HG02938 (cell line): ENCODE measurements around the gene SORCS3.

ENCODE experiments used
- ATAC-seq: cut with Tn5 transposase; IDR thresholded peaks from one replicate; pipeline ENCODE4 v1.9.1; 2021; ENCODE audit warnings: mild to moderate bottlenecking, moderate library complexity; ENCODE audit not compliant: unreplicated experiment

Gene SORCS3

DNA sequence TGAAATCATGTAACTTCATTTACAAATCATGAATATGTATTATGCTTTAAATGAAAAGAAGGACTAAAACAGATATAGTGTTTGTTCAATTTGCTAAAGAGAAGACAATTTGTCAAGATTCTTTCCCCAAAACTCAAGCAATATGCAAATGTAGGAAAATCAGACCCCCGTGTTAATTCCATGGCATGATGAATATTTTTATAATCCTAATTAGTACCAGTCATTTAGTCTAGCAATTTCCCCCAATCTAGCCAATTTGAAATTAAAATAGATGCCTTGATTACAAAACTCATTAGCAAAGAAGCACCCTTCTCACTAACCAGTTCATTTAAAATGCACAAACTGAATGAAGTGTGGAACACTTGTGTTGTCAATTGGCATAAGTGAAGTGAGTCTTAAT, 347.6 kb downstream of the SORCS3 start:
- ATAC-seq, result no peak

GRCh38 chr10:104989880-104990279, 348.8 kb downstream of the SORCS3 start:
- no peak for ATAC-seq

GRCh38 chr10:104993085-104993484, 352.0 kb downstream of the SORCS3 start:
- ATAC-seq, result no peak

DNA sequence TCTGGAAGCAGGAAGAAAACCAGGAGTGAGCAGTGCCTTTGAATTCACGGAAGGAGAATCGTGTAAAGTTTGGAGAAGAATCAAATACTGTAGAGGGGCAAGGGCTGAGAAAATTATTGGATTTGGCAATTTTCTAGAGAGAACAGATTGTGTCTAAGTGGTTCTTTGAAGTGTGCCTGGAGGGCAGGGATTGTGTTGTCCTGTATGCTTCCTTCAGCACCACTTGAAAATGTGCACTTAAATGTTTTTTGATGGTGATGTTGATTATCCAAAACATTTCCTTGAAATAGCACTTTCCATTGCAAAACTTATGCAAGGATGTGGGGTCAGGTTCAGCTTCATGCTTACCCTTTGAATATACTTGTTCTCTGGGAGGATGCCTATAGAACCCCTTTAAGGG, 360.2 kb downstream of the SORCS3 start:
- no peak for ATAC-seq

DNA sequence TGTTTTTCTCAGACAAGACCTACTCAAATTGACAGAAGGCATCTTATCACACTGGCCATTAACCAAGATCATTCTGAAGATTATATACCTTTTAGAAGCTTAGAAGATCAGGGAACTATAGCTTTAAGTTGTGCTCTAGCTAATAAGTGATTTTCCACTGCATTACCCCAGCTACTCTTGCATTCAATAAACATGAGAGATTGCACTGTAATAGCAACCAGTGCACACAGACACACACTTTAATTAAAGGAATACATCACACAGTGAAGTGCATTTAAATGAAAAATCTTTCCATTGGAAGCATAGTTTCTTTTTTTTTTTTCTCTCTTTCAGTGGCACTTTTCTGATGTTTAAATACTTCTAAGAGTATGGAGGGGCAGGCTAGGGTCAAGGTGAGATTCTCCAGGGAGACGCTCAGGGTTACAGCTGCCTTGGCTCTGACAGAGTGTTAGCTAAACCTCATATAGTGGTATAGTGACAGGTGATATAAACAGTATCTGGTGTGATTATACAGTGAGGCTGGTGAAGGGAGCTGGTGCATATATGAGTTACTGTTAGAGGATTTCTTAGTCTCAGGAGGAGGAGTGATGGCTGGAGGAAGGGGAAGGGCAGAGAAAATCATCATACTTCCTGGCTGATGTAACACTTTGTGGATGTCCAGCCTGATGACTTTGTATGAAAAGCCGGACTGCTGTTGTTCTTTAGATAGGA, 369.5 kb downstream of the SORCS3 start:
- no peak for ATAC-seq

GRCh38 chr10:105017116-105017515, 376.0 kb downstream of the SORCS3 start:
- no peak for ATAC-seq

GRCh38 chr10:105017691-105018090, 376.6 kb downstream of the SORCS3 start:
- no peak for ATAC-seq

DNA sequence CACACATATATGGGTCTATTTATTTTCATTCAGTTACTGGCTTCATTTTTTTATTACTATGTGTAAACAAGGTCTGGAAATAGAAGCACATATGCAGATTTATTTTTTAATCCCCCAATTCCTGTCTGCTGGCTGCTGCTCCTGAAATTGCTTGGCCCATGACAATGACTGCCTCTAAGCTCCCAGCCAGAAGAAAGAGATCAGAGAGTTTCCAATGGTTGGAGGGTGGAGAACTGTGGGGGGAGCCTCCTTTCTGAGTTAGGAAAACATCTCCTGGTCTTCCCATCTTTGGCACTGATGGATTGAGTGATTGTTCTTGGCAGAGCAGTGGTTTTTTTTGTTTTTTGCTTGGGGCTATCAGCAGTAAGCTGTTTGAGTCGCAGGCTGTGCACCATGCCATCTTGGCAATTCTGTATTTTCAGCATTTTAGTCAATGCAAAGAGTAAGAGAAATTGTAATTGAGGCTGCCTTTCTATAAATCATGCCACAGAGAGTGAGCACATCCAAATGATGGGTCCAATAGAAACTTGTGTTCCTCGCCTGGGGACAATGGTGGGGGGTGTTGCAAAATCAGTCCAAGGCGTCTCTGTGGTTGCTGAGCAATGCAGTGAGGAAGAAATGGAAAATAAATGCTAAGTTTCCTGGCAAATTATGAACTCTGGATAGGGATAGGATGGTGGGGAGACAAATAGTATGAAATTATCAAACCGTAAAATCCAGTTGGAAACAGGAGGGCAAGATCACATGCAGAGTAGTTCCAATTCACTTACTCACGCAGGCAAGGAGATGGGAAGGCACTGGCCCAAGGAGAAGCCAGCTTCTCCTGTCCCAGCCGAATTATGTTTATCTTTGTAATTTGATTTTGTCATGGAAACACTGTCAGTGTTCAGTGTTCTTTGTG, 382.4 kb downstream of the SORCS3 start:
- ATAC-seq, result no peak

DNA sequence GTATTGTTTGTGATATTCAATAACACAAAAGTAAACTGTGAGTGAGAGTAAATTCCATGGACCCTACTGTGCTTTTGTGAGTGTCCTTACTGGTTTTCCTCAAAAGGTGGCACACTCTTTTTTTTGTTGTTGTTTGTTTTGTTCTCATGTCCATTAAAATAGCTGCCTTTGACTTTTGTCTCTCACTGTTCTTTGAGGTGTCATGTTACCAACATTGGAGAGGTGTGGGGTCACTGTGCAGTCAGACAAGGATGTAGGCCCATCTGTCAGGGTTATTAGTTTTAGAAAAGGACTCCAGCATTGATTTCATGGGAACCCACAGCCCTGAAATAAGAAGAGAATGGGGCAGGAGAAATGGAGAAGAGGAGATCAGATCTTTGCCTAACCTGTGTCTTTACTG, 383.1 kb downstream of the SORCS3 start:
- no peak for ATAC-seq

- ATAC-seq, result no peak
Observed at GRCh38 chr10:105025092-105025491, 384.0 kb downstream of the SORCS3 start.

DNA sequence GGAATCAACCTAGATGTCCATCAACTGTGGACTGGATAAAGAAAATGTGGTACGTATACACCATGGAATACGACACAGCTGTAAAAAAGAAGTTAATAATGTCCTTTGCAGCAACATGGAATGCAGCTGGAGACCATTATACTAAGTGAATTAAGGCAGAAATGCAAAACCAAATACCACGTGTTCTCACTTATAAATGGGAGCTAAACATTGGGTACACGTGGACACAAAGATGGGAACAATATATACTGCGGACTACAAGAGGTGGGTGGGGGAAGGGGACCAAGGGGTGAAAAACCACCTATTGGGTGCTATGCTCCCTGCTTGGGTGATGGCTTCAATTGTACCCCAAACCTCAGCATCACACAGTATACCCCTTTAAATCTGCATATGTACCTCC, 385.5 kb downstream of the SORCS3 start:
- no peak for ATAC-seq

GRCh38 chr10:105029286-105029685, 388.2 kb downstream of the SORCS3 start:
- no peak for ATAC-seq

DNA sequence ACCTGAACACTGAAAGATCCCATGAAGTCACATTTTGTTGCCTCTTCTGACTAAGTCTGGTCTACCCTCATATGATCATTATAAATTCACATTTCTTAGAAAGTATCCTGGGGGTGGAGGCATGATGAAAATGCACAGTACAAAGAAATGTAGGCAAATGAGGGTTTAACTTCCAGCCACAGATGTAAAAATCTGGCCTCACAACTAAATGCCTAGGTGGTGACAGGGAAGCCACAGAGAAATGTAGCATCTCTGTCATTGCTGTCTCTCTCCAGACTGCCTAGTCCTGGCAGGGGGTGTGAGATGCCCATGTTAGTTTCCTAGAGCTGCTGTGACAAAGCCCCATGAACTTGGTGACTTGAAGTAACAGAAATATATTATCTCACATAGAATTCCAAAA, 395.9 kb downstream of the SORCS3 start:
- ATAC-seq, result no peak

DNA sequence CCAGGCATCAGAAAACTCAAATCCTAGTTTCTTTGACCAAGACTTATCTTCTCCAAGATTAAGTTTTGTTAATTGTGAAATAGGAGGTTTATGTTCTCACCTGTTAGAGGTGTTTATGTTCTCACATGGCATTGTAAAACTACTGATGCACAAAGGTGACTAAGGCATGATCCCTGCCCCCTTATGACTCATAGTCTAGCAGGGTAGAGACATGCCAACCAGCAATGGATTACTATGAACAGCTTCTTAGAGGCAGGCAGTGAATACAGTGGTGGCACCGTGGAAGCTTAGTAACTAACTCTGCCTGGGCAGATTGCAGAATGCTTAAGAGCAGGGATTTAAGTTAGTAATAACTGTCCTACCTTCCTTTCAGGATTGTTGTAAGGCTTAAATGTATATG, 400.9 kb downstream of the SORCS3 start:
- ATAC-seq, result no peak

GRCh38 chr10:105042906-105043552, 401.9 kb downstream of the SORCS3 start:
- ATAC-seq, result no peak

GRCh38 chr10:105044902-105045301, 403.8 kb downstream of the SORCS3 start:
- no peak for ATAC-seq

DNA sequence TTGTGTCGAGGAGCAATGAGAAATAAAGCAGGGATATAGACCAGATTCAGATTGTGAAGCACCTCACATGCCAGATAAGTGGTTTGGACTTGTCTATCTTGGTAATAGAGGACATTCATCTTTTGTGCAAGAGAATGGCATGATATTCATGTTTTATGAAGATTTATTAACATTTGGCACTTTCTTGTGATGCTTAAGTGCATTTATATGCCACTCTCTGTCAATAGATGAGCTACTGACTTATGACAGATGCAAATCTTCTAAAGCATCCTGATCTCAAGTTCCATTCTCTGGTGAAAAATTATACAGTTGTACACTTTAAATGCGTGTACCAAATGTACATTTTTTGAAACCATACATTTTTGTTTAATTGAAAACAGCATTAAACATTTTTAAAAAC, 415.3 kb downstream of the SORCS3 start:
- no peak for ATAC-seq

GRCh38 chr10:105062951-105063350, 421.9 kb downstream of the SORCS3 start:
- no peak for ATAC-seq

DNA sequence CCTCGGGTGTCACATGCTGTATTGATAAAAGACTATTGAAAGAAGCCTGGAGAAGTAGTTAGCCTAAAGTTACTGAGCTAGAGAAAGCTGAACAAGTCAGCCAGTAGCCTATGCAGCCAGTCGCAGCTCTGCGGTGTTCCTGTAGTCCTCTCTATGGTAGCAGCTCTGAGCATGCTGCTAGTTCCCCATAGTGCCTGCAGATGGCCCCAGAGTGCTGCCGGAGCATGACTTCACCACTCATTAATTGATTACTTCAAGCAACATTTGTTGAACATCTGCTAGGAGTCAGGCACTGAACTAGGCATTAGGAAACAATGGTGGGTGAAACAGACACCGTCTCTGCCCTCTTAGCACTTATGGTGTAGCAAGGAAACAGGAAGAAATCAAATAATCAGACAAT, 422.7 kb downstream of the SORCS3 start:
- ATAC-seq, result peak; percentile 64

- no peak for ATAC-seq
Observed at GRCh38 chr10:105068497-105068896, 427.4 kb downstream of the SORCS3 start.

GRCh38 chr10:105070249-105070648, 429.2 kb downstream of the SORCS3 start:
- ATAC-seq, result no peak

DNA sequence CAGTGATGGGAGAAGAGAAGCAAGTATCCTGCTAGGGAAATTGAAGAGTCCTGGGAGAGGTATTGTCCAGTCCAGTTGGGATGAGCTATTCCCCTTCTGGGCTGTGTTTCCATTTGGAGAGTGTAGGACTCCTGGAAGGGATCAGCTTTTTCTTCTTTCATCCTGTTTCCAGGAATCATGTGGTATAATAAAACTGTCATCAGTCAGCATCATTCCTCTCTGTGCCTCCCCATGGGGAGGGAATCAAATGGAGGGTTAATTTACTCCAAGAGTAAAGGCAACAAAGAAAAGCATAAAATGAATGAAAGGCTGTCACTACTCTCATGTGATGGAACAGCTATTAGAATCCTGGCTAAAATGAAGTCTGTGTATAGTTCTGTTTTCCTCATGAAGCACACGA, 429.9 kb downstream of the SORCS3 start:
- no peak for ATAC-seq
